NT2/D1 (cell line): ENCODE measurements around the gene ADAMTS13.

Source experiments
- YY1 ChIP-seq: IDR thresholded peaks from 2 replicates; pipeline ENCODE4 v1.6.1; 2011; ENCODE audit not compliant: insufficient read length, insufficient read depth
- ZNF274 ChIP-seq: IDR thresholded peaks from 2 replicates; pipeline ENCODE4 v1.6.1; 2011; ENCODE audit warnings: mild to moderate bottlenecking, low read depth, low read length

- no peak for TF ChIP-seq ZNF274
- TF ChIP-seq YY1, result no peak
These were observed 14.5 kb downstream of the ADAMTS13 start for GRCh38 chr9:133436681-133437080.
